HL-60 (cell line): Measurements from ENCODE around the gene CHRM5.

Experiments
- DNase-seq, 2 experiments: peaks; one replicate each; pipeline ENCODE4 v3.0.0-alpha.2; 2010 to 2020; ENCODE audit warnings: low read depth in 1 of 2, low spot score in 1 of 2
- H3K27ac ChIP-seq: fragments of 250-450 bp; sonication (Bioruptor Pico); replicated peaks from 2 replicates; pipeline ENCODE4 v1.5.1; 2020; ENCODE audit warnings: mild to moderate bottlenecking, moderate library complexity
- H3K27me3 ChIP-seq: fragments of 250-450 bp; sonication (Bioruptor Pico); 2 replicates; pipeline ENCODE4 v1.5.1; 2021; ENCODE audit warnings: mild to moderate bottlenecking, moderate library complexity; ENCODE audit not compliant: insufficient read depth, poor library complexity, severe bottlenecking
- H3K4me3 ChIP-seq: replicated peaks from 2 replicates; pipeline ENCODE4 v1.5.1; 2011; ENCODE audit warnings: mild to moderate bottlenecking, control low read depth, low read length; ENCODE audit not compliant: insufficient read depth
- GABPA ChIP-seq: IDR thresholded peaks from 2 replicates; pipeline ENCODE4 v1.6.1; 2012; ENCODE audit warnings: low read depth
- POLR2AphosphoS5 ChIP-seq: IDR thresholded peaks from 2 replicates; pipeline ENCODE4 v1.6.1; 2012; ENCODE audit warnings: low read depth
- SPI1 ChIP-seq: IDR thresholded peaks from 2 replicates; pipeline ENCODE4 v1.6.1; 2012; ENCODE audit warnings: low read depth, mild to moderate bottlenecking, borderline replicate concordance
- TF ChIP-seq, protein P1 (sequence below): IDR thresholded peaks from 2 replicates; pipeline ENCODE4 v1.6.1; 2012; ENCODE audit warnings: low read depth; ENCODE audit not compliant: insufficient replicate concordance
- TF ChIP-seq, protein P2 (sequence below): IDR thresholded peaks from one replicate; pipeline ENCODE4 v1.5.1; 2011; ENCODE audit warnings: low read length, control low read depth, inconsistent platforms; ENCODE audit not compliant: insufficient read depth

Gene CHRM5

DNA sequence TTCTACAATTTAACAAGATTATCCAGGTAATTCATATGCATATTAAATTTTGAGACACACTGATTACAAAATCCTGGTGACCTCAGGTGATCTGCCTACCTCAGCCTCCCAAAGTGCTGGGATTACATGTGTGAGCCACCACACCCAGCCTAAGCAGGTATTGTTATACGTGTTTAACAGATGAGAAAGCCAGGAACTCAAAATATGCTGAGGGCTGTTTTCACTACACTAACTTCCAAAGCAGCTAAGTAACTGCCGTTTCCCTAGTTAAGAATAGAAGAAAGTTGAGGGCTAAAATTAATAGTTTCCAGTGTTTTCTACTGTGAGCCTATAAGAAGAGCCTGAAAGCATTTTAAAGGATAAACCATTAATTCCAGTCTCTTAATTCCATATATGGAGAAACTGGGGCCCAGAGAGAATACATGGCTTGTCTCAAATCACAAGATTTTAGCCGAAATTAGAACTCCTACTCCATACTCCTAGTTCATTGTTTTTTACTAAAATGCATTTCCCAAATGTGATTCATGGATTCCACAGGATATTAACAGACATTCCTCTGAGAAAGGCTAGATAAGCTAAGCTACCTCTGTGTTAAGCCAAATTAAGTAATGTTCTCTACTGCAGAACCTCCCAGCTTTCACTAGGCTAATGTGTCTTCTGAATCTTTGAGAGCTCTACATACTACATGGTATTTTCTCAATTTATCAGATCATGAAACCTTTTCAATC, 87.7 kb downstream of the CHRM5 start:
- DNase-seq, result no peak
- no peak overlapping the region for H3K4me3 ChIP-seq
- no peak overlapping the region for H3K27ac ChIP-seq
- TF ChIP-seq GABPA, result no peak
- TF ChIP-seq, protein P1, sequence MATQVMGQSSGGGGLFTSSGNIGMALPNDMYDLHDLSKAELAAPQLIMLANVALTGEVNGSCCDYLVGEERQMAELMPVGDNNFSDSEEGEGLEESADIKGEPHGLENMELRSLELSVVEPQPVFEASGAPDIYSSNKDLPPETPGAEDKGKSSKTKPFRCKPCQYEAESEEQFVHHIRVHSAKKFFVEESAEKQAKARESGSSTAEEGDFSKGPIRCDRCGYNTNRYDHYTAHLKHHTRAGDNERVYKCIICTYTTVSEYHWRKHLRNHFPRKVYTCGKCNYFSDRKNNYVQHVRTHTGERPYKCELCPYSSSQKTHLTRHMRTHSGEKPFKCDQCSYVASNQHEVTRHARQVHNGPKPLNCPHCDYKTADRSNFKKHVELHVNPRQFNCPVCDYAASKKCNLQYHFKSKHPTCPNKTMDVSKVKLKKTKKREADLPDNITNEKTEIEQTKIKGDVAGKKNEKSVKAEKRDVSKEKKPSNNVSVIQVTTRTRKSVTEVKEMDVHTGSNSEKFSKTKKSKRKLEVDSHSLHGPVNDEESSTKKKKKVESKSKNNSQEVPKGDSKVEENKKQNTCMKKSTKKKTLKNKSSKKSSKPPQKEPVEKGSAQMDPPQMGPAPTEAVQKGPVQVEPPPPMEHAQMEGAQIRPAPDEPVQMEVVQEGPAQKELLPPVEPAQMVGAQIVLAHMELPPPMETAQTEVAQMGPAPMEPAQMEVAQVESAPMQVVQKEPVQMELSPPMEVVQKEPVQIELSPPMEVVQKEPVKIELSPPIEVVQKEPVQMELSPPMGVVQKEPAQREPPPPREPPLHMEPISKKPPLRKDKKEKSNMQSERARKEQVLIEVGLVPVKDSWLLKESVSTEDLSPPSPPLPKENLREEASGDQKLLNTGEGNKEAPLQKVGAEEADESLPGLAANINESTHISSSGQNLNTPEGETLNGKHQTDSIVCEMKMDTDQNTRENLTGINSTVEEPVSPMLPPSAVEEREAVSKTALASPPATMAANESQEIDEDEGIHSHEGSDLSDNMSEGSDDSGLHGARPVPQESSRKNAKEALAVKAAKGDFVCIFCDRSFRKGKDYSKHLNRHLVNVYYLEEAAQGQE, result no peak
- TF ChIP-seq SPI1, result no peak
- TF ChIP-seq POLR2AphosphoS5, result no peak
- TF ChIP-seq, protein P2, sequence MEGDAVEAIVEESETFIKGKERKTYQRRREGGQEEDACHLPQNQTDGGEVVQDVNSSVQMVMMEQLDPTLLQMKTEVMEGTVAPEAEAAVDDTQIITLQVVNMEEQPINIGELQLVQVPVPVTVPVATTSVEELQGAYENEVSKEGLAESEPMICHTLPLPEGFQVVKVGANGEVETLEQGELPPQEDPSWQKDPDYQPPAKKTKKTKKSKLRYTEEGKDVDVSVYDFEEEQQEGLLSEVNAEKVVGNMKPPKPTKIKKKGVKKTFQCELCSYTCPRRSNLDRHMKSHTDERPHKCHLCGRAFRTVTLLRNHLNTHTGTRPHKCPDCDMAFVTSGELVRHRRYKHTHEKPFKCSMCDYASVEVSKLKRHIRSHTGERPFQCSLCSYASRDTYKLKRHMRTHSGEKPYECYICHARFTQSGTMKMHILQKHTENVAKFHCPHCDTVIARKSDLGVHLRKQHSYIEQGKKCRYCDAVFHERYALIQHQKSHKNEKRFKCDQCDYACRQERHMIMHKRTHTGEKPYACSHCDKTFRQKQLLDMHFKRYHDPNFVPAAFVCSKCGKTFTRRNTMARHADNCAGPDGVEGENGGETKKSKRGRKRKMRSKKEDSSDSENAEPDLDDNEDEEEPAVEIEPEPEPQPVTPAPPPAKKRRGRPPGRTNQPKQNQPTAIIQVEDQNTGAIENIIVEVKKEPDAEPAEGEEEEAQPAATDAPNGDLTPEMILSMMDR, result no peak
- H3K27me3 ChIP-seq, result no peaks in the 10 kb centered on the region

DNA sequence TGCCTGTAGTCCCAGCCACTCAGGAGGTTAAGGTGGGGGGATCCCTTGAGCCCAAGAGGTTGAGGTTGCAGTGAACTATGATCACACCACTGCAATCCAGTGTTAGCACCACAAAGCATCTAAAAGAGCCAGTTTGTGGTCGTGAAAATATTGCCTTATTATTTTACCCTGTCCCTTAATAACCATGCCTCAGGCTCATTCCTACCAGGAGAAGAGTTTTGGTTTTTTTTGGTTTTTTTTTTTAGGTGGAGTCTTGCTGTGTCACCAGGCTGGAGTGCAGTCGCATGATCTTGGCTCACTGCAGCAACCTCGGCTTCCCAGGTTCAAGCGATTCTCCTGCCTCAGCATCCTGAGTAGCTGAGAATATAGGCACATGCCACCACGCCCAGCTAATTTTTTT, 88.6 kb downstream of the CHRM5 start:
- Histone ChIP-seq H3K27me3 (no peaks in the 10 kb centered on the region), H3K27ac (no peak overlapping the region), H3K4me3 (no peak overlapping the region)
- TF ChIP-seq SPI1, result no peak
- TF ChIP-seq POLR2AphosphoS5, result no peak
- TF ChIP-seq, protein P2, result no peak
- TF ChIP-seq, protein P1, result no peak
- no peak for TF ChIP-seq GABPA
- DNase-seq, result no peak

DNA sequence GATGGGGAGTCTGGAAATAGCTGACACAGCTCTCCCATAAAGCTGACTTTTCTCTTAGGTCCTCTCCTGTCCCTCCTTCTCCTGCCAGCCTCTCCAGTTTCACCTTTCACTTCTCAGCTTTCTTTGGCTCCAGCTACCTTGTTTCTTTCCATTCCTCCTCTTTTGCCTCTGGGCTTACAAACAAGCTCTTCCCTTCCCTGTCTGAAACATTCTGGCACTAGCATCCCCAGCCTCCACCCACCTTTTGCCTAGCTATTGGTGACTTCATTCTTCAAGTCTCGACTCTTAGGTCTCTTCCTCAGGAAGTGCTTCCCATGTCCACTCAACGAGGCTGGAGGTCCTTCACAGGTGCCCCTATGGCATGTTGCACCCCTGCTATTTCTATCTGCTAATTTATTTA, 91.2 kb downstream of the CHRM5 start:
- DNase-seq, result no peak
- Histone ChIP-seq H3K4me3 (no peak overlapping the region), H3K27ac (no peak overlapping the region), H3K27me3 (no peaks in the 10 kb centered on the region)
- TF ChIP-seq, protein P2, result no peak
- TF ChIP-seq SPI1 (no peak), POLR2AphosphoS5 (no peak), GABPA (no peak)
- TF ChIP-seq, protein P1, result no peak
